K562 (cell line): ENCODE data around the gene KRTAP9-3. TPM values are rescaled to one million over a fixed set of nuclear protein-coding genes. Genes with fewer than 3 reads are reported as not detected.
"Not testable (repeated sequence)": the region's sequence is repeated elsewhere in the genome, so short reads cannot be mapped to it uniquely, and the experiment has no call there.

Experiments used
- ATAC-seq: fragments of 200-7000 bp; cut with Tn5 transposase; 3 replicates; pipeline ENCODE4 v1.9.1; 2020; ENCODE audit warnings: moderate library complexity
- BruUV-seq: library from RNA; stranded (reverse); fragments of 400-500 nt; replicated peaks from 2 replicates; lab custom pipeline; 2021; lab: Mats Ljungman, UMichigan
- CTCF ChIA-PET: fragments of 300-600 bp; formaldehyde crosslinking; extraction: SDS; loops from one replicate; lab custom pipeline; 2021; ENCODE audit warnings: low intra/inter-chr PET ratio; lab: Yijun Ruan, JAX
- POLR2A ChIA-PET: fragments of 300-600, 350-650 bp; sonication (Branson Sonifier 250); formaldehyde crosslinking; extraction: SDS; loops from one replicate; lab custom pipeline; 2021; ENCODE audit warnings: antibody characterized with exemption, inconsistent platforms; lab: Yijun Ruan, JAX
- DNase-seq, 4 experiments: peaks; one replicate each; pipeline versions ENCODE4 v3.0.0 to v3.0.0-alpha.2; 2011 to 2018; ENCODE audit warnings: low spot score in 3 of 4, mixed read lengths in 3 of 4; ENCODE audit errors: extremely low read depth in 1 of 4
- FAIRE-seq: peaks from 2 replicates; lab custom pipeline; 2011; peaks lifted over from hg19 to GRCh38; lab: Jason Lieb, UNC
- H2AFZ ChIP-seq: 2 replicates; pipeline ENCODE4 v1.6.0; 2011; ENCODE audit warnings: low read depth, low read length, control low read depth, inconsistent platforms
- H3K27ac ChIP-seq: fragments of 200-600 bp; 3 replicates; pipeline ENCODE4 v1.8.0; 2011; ENCODE audit warnings: low read depth, mild to moderate bottlenecking, control low read depth, inconsistent platforms, low read length, moderate library complexity, mixed read lengths; ENCODE audit errors: extremely low read depth
- H3K27me3 ChIP-seq, 2 experiments: fragments of 300-600 bp in 1 of 2; 2 replicates in 1 of 2; 3 replicates in 1 of 2; pipeline versions ENCODE4 v1.6.0 to v1.8.0; 2011; ENCODE audit warnings: inconsistent platforms in 2 of 2, low read length in 2 of 2, mild to moderate bottlenecking in 1 of 2, mixed read lengths in 1 of 2, moderate library complexity in 1 of 2; ENCODE audit not compliant: control insufficient read depth in 2 of 2, insufficient read depth in 2 of 2
- H3K36me3 ChIP-seq: fragments of 300-600 bp; 3 replicates; pipeline ENCODE4 v1.8.0; 2011; ENCODE audit warnings: mild to moderate bottlenecking, low read length, inconsistent platforms; ENCODE audit not compliant: control insufficient read depth, insufficient read depth
- H3K4me1 ChIP-seq, 2 experiments: fragments of 200-600 bp in 1 of 2; replicated peaks in 1 of 2; 2 replicates in 1 of 2; 3 replicates in 1 of 2; pipeline versions ENCODE4 v1.5.1 to v1.8.0; 2011; ENCODE audit warnings: inconsistent platforms in 2 of 2, low read length in 2 of 2, mild to moderate bottlenecking in 1 of 2, mixed read lengths in 1 of 2, moderate library complexity in 1 of 2; ENCODE audit not compliant: control insufficient read depth in 2 of 2, insufficient read depth in 2 of 2
- H3K4me2 ChIP-seq: 2 replicates; pipeline ENCODE4 v1.6.1; 2011; ENCODE audit warnings: low read length, control low read depth, inconsistent platforms, mixed read lengths; ENCODE audit not compliant: insufficient read depth
- H3K4me3 ChIP-seq: fragments of 200-600 bp; sonication (generic), shearing (Covaris generic); 2 replicates; pipeline ENCODE4 v1.5.1; 2016; ENCODE audit warnings: control low read depth, inconsistent platforms
- H3K79me2 ChIP-seq: fragments of 200-600 bp; 3 replicates; pipeline ENCODE4 v1.8.0; 2011; ENCODE audit warnings: low read length, inconsistent platforms; ENCODE audit not compliant: control insufficient read depth, insufficient read depth
- H3K9ac ChIP-seq, 2 experiments: 2 replicates each; pipeline versions ENCODE4 v1.6.0 to v1.6.1; 2011; ENCODE audit warnings: low read depth in 2 of 2, low read length in 2 of 2, control low read depth in 1 of 2, inconsistent platforms in 1 of 2, mild to moderate bottlenecking in 1 of 2, mixed read lengths in 1 of 2; ENCODE audit not compliant: insufficient read depth in 1 of 2
- H3K9me1 ChIP-seq: one replicate; pipeline ENCODE4 v1.6.0; 2011; ENCODE audit warnings: inconsistent platforms, mild to moderate bottlenecking, low read length, moderate library complexity; ENCODE audit not compliant: control insufficient read depth, insufficient read depth
- H3K9me3 ChIP-seq: replicated peaks from 2 replicates; pipeline ENCODE4 v1.5.1; 2011; ENCODE audit warnings: low read depth, low read length, inconsistent platforms; ENCODE audit not compliant: control insufficient read depth, insufficient read depth
- H4K20me1 ChIP-seq: replicated peaks from 2 replicates; pipeline ENCODE4 v1.6.1; 2011; ENCODE audit warnings: low read length, inconsistent platforms, mixed read lengths; ENCODE audit not compliant: control insufficient read depth, insufficient read depth
- WGBS: fragments of 100-300 bp; shearing (Covaris generic); methylation state at CpG from one replicate; pipeline ENCODE4 v1.1.6; 2016; ENCODE audit warnings: low coverage, mixed read lengths; ENCODE audit not compliant: insufficient coverage; ENCODE audit errors: missing lambda C conversion rate; 5-methylcytosine and 5-hydroxymethylcytosine counted together
- in situ Hi-C: fragments of 300-500 bp; cut with MboI; formaldehyde crosslinking; loops from 4 replicates; pipeline ENCODE4 v1.15.0; 2018; ENCODE audit warnings: inconsistent platforms, mixed read lengths
- intact Hi-C: fragments of 100-400 bp; cut with micrococcal nuclease; formaldehyde crosslinking; loops from 2 replicates; pipeline ENCODE4 v1.14.2; 2022
- polyA plus RNA-seq, 8 experiments: library from polyadenylated mRNA; depleted of rRNA in 4 of 8; stranded (reverse) in 5 of 8; unstranded in 3 of 8; fragments of >200 nt; fragmentation: Nextera tagmentation in 2 of 8; fragmentation: Illumina TruSeq in 1 of 8; extraction: Ambion mirVana in 2 of 8; extraction: Trizol in 1 of 8; gene quantifications; 2 replicates each; pipeline versions ENCODE4 v1.2.1 to v1.2.3, GENCODE V29; 2011 to 2014; ENCODE audit warnings: inconsistent platforms in 1 of 8, missing spikeins in 1 of 8
- total RNA-seq, 7 experiments: library from RNA; depleted of rRNA in 6 of 7; stranded (reverse); fragments of >200 nt in 6 of 7; fragmentation: Illumina TruSeq in 2 of 7; extraction: Trizol in 2 of 7; gene quantifications; 2 replicates each; pipeline versions ENCODE4 v1.2.1 to v1.2.3, GENCODE V29; 2011 to 2021; ENCODE audit warnings: low replicate concordance in 1 of 7
- TF ChIP-seq, protein P1 (sequence below): IDR thresholded peaks from 2 replicates; pipeline ENCODE4 v1.6.1; 2016; ENCODE audit warnings: missing genetic modification characterization, missing compliant biosample characterization

Gene KRTAP9-3
- total and polyA plus RNA-seq, 9 of the 15 experiments (the other 6 are each of a cell fraction or from before 2014, with no cell fraction given), result not detected

GRCh38 chr17:41246995-41247787, 14.9 kb downstream of the KRTAP9-3 start:
- H3K4me1 ChIP-seq, H3K9me1 ChIP-seq, H3K4me2 ChIP-seq, POLR2A ChIA-PET, CTCF ChIA-PET, intact Hi-C loops, H3K79me2 ChIP-seq, FAIRE-seq, in situ Hi-C loops, H3K27me3 ChIP-seq, H3K36me3 ChIP-seq, H3K9me3 ChIP-seq, H3K27ac ChIP-seq, H4K20me1 ChIP-seq, H3K9ac ChIP-seq, DNase-seq, ATAC-seq, H2AFZ ChIP-seq, H3K4me3 ChIP-seq, BruUV-seq: not testable (repeated sequence)
- TF ChIP-seq, protein P1, sequence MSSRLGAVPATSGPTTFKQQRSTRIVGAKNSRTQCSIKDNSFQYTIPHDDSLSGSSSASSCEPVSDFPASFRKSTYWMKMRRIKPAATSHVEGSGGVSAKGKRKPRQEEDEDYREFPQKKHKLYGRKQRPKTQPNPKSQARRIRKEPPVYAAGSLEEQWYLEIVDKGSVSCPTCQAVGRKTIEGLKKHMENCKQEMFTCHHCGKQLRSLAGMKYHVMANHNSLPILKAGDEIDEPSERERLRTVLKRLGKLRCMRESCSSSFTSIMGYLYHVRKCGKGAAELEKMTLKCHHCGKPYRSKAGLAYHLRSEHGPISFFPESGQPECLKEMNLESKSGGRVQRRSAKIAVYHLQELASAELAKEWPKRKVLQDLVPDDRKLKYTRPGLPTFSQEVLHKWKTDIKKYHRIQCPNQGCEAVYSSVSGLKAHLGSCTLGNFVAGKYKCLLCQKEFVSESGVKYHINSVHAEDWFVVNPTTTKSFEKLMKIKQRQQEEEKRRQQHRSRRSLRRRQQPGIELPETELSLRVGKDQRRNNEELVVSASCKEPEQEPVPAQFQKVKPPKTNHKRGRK, result peak; percentile 82
- WGBS, result 0% methylated on average over 2 of the region's 2 CpGs

DNA sequence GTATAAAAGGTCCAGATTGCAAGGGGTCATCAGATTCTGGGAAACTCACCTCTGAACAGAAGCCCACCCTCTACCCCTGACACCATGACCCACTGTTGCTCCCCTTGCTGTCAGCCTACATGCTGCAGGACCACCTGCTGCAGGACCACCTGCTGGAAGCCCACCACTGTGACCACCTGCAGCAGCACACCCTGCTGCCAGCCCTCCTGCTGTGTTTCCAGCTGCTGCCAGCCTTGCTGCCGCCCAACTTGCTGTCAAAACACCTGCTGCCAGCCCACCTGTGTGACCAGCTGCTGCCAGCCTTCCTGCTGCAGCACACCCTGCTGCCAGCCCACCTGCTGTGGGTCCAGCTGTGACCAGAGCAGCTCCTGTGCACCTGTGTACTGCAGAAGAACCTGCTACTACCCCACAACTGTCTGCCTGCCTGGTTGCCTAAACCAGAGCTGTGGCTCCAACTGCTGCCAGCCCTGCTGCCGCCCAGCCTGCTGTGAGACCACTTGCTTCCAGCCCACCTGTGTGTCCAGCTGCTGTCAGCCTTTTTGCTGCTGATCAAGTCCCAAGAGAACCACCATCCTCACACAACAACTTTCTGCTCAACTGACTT, 17.5 kb downstream of the KRTAP9-3 start, which contains the start of gene KRTAP9-4:
Gene KRTAP9-4, plus strand, starts transcription at position 51 of the 604 bp plus-strand sequence. Its CDS starts 34 bp downstream, at position 85.
- H3K4me3 ChIP-seq, POLR2A ChIA-PET, DNase-seq, H3K79me2 ChIP-seq, H4K20me1 ChIP-seq, H3K9me1 ChIP-seq, H3K4me1 ChIP-seq, H3K4me2 ChIP-seq, ATAC-seq, intact Hi-C loops, BruUV-seq, H2AFZ ChIP-seq, CTCF ChIA-PET, H3K9me3 ChIP-seq, H3K9ac ChIP-seq, in situ Hi-C loops, H3K27ac ChIP-seq, FAIRE-seq, H3K27me3 ChIP-seq, H3K36me3 ChIP-seq: not testable (repeated sequence)
- WGBS, result 0% methylated on average over 2 of the region's 2 CpGs
